Measurements from ENCODE around the gene CEP295NL.
"Not testable (repeated sequence)": the region's sequence is repeated elsewhere in the genome, so short reads cannot be mapped to it uniquely, and the experiment has no call there.

Gene CEP295NL

DNA sequence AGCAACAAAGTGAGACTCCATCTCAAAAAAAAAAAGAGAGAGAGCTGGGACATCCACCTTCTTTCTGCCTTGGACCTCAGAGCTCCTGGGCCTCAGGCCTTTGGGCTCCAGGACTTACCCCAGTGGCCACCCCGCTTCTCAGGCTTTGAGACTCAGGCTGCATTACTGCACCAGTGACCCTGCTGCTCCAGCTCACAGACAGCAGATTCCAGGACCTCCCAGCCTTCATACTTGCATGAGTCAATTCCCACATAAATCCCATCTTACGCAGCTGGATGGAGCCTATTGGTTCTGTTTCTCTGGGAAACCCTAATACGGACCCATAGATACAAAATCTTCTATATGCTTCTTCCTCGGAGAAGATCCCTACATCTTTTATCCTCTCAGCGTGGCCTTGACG is 2.1 kb upstream of the CEP295NL start:
- DNase-seq (ENCODE audit: low spot score) = no peak

GRCh38 chr17:78904371-78904770 is 1.4 kb upstream of the CEP295NL start:
- no peak for DNase-seq (ENCODE audit: low spot score)

GRCh38 chr17:78902231-78902630 is 770 bp downstream of the CEP295NL start:
- not testable (repeated sequence) for DNase-seq (ENCODE audit: low spot score)

GRCh38 chr17:78901806-78902205 is 1.2 kb downstream of the CEP295NL start:
- DNase-seq (ENCODE audit: low spot score) = no peak

GRCh38 chr17:78900816-78901215 is 2.2 kb downstream of the CEP295NL start:
- DNase-seq (ENCODE audit: low spot score) = no peak

- DNase-seq (ENCODE audit: low spot score) = peak; percentile 74
Measured at GRCh38 chr17:78899361-78900260, 3.4 kb downstream of the CEP295NL start.

DNA sequence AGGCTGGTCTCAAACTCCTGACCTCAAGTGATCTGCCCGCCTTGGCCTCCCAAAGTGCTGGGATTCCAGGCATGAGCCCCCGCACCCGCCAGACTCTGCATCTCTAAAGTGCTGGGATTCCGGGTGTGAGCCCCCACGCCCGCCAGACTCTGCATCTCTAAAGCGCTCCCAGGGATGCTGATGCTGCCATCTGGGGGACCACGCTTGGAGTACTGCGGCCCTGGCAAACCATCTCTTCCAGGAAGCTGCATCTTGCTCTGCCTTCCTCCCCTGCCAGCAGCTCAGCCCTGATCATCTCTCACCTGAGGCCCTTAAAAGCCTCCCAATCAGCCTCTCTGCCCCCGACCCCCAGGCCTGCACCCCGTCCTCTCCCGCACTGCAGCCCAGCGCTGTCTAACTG is 4.1 kb downstream of the CEP295NL start:
- no peak for DNase-seq (ENCODE audit: low spot score)

GRCh38 chr17:78898075-78898836 is 4.7 kb downstream of the CEP295NL start:
- no peak for DNase-seq (ENCODE audit: low spot score)

- no peak for DNase-seq (ENCODE audit: low spot score)
Measured at GRCh38 chr17:78897664-78898047, 5.3 kb downstream of the CEP295NL start.

- no peak for DNase-seq (ENCODE audit: low spot score)
Measured at GRCh38 chr17:78896834-78897663, 6.0 kb downstream of the CEP295NL start.

GRCh38 chr17:78896091-78896833 is 6.7 kb downstream of the CEP295NL start:
- no peak for DNase-seq (ENCODE audit: low spot score)

DNA sequence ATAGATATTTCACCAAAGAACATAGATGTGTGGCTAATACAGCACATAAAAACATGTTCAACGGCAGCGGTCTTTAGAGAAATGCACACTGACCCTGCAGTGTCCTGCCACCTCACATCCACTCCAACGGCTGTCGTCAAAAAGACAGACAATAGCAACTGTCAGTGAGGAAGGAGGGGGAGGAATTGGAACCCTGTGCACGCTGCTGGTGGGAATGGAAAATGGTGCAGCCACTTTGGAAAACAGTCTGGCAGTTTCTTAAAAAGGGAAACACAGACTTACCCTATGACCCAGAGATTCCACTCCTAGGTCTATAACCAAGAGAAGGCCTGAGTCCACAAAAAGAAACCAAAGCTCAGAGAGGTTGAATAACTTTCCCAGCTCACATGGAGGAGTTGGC is 7.7 kb downstream of the CEP295NL start:
- DNase-seq (ENCODE audit: low spot score) = no peak

DNA sequence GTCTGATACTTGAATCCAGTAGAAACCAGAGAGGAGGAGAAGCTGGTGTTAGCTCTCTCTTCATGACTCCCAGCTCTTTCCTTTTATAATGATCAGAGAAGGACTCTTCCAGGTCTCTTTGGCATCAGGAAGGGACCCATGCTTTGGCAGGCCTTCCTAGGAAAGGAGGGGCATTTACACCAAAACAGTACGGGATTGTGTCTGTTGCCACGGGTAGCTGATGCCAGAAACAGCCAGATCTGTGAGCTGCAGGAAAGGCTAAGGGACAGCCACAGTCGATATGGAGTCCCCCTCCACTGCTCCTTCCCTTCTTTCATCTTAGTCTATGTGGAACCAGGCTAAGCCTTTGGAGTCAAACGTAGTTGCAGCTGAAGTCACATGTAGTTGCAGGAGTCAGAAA is 9.3 kb downstream of the CEP295NL start:
- DNase-seq (ENCODE audit: low spot score) = no peak

DNA sequence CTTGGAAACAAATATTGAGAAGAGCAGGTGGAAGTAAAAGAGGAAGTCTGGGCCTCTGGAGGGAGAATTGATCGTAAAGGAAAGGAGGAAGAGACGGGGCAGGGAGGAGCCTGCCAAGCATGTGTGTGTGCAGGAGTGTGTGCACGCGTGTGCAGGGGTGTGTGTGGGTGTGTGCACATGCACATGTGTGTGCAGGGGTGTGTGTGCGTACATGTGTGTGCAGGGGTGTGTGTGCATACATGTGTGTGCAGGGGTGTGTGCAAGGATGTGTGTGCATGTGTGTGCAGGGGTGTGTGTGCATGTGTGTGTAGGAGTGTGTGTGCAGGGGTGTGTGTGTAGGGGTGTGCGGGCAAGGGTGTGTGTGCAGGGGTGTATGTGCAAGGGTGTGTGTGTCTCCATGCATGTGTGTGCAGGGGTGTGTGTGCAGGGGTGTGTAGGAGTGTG is 10.0 kb downstream of the CEP295NL start:
- DNase-seq (ENCODE audit: low spot score) = no peak

DNA sequence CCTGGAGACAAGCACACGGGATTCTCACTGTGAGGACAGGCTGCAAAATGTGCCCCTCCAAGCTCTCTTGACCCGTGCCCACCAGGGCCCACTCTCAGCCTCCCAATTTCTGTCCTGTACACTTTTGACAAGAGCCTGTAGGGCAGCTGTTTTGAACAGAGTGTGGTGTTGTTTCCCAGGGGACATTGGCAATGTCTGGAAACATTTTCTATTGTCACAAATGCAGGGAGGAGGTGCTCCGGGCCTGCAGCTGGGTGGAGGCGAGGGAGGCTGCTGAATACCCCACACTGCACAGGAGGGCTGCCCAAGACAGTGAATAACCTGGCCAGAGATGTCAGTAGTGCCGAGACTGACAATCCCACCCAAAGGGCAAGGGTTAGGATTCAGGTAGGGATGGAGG is 10.5 kb downstream of the CEP295NL start:
- DNase-seq (ENCODE audit: low spot score) = no peak

- DNase-seq (ENCODE audit: low spot score) = no peak
Measured at GRCh38 chr17:78892062-78892456, 10.9 kb downstream of the CEP295NL start.

- DNase-seq (ENCODE audit: low spot score) = no peak
Measured at GRCh38 chr17:78891406-78892061, 11.5 kb downstream of the CEP295NL start.

- DNase-seq (ENCODE audit: low spot score) = no peak
Measured at GRCh38 chr17:78890498-78890897, 12.5 kb downstream of the CEP295NL start.

- not testable (repeated sequence) for DNase-seq (ENCODE audit: low spot score)
Measured at GRCh38 chr17:78890096-78890495, 12.9 kb downstream of the CEP295NL start.

DNA sequence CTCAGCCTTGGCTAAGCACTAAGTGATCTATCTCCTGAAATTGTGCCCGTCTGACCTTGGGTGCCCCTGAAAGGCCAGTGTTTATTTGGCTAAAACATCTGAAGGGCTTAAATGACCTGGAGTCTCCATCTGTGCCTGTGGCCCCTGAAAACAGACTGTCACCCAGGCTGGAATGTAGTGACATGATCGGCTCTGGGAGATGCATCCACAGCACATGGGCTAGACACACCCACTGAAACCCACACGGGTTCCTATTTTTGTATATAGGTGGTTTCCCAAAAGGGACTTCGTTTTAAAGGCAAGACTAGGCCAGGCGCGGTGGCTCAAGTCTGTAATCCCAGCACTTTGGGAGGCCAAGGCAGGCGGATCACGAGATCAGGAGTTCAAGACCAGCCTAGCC is 13.5 kb downstream of the CEP295NL start:
- DNase-seq (ENCODE audit: low spot score) = no peak

DNA sequence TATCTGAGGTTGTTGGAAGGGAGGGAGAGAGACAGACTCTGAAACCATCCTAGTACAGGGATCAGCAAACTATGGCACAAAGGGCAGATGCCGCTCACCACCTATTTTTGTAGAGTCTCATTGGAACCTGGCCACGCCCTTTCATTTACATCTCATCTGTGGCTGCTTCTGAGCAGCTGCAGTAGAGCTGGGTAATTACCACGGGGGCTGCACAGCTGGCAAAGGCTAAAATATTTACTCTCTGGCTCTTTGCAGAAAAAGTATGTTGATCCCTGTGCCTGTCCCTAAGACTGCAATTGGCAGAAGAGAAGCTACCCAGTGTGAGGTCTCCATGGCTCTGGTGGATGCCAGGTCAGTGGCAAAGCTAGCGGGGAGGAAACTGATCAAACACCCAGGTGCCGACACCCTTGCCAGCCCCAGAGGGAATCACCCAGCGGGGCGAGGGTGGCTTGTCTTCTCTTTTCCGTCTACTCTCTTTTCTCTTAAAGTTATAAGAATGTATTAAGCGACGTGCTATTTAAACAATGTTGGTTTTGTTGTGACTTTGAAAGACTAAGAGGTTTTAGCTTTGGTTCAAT is 14.0 kb downstream of the CEP295NL start:
- no peak for DNase-seq (ENCODE audit: low spot score)

Measured in AG08396 (cell line).